ENCODE measurements around the gene PRKCD.

PRKCD gene

DNA sequence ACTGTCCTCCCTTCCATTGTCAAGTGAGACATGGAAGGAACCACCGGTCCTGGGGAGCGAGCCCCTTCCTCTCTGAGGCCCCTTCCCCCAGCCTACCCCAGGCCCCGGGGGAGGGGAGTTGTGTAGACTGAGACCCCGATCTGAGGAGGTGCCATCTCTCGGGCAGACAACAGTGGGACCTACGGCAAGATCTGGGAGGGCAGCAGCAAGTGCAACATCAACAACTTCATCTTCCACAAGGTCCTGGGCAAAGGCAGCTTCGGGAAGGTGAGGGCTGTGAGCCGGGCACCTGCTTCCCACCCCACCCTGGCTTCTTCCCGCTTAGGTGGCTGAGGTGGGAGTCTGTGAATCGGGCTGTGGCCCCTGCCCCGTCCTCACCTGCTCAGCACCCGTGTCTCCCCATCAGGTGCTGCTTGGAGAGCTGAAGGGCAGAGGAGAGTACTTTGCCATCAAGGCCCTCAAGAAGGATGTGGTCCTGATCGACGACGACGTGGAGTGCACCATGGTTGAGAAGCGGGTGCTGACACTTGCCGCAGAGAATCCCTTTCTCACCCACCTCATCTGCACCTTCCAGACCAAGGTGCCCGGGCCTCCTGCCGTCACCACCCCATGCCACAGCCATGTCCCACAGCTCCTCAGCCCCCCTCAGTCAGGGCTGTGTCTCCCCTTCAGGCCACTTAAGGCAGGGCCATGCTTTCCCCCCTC lies 24.9 kb downstream of the PRKCD start:
- DNase-seq (ENCODE audit: extremely low spot score, insufficient read length, low read depth) (no peak), FAIRE-seq (no peak)

DNA sequence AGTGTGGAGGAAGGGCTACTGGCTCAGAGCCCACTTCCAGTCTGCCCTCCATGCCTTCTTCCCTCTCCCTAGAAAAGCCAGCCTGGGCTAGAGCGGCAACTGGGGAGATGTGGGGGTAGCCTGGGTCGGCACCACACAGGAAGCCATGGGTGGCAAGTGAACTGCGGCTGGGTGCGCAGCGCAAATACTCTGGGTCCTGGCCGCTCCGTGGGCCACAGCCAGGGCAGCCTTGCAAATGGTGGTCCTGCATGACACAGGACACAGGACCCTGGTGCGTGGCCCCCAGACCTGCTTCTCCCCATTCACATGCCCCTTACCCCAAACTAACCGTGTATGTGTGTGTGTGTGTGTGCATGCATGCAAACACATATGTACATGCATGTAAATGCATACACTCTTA lies 25.7 kb downstream of the PRKCD start:
- DNase-seq (ENCODE audit: extremely low spot score, insufficient read length, low read depth), result no peak
- FAIRE-seq, result no peak

DNA sequence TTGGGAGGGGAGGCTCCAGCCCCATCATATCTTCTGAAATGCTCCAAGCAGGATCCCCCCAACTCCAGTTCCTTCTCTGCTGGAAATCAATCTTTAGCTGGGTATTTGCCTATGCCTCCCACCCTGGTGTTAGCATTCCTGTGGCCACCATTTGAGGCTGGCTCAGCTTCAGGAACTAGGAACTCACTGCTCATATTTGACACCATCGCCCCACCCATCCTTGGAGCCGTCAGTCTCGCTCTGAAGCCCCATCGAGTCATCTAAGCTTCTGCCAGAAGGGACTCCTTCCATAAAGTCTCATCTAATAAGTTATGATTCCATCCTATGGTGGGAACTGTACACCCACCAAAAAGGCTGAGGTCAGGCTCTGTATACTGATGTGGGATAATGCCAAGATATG lies 26.4 kb downstream of the PRKCD start:
- DNase-seq (ENCODE audit: extremely low spot score, insufficient read length, low read depth) (no peak), FAIRE-seq (no peak)

GRCh38 chr3:53188136-53188685 lies 27.2 kb downstream of the PRKCD start:
- DNase-seq (ENCODE audit: extremely low spot score, insufficient read length, low read depth) (no peak), FAIRE-seq (no peak)

DNA sequence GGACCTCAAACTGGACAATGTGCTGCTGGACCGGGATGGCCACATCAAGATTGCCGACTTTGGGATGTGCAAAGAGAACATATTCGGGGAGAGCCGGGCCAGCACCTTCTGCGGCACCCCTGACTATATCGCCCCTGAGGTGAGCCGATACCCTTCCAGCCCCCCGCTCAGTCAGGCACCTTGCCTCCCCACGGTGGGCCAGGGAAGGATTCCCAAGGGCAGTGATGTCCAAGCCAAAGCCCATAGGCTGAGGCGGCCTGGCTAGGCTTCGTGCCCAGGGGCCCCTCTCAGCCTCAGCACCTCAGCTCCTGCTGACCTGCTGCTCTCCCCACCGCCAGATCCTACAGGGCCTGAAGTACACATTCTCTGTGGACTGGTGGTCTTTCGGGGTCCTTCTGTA lies 27.7 kb downstream of the PRKCD start:
- DNase-seq (ENCODE audit: extremely low spot score, insufficient read length, low read depth) (no peak), FAIRE-seq (no peak)

- no peak for DNase-seq (ENCODE audit: extremely low spot score, insufficient read length, low read depth)
- FAIRE-seq, result no peak
Measured at GRCh38 chr3:53189276-53189675, 28.3 kb downstream of the PRKCD start.

DNA sequence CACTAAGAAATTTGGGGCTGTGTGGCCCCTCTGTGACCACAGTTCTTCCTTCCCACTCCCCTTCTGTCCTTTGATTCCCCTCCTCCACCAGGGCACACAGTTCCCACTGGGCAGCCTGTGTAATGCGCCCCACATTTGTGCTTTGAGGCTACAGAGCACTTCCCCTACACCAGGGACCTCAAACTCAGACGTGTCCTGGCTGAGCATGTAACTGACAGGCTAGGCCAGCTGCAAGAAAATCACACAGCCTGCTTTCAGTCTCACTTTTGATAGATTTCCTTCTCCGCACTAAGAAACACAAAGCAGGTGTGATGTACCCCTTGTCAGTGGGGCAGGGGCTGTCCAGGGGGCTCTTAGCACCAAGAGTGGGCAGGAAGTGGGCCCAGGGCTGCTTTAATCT lies 29.6 kb downstream of the PRKCD start:
- FAIRE-seq, result peak; percentile 84
- DNase-seq (ENCODE audit: extremely low spot score, insufficient read length, low read depth), result no peak

GRCh38 chr3:53191836-53192480 lies 30.9 kb downstream of the PRKCD start:
- peak; percentile 66 for FAIRE-seq
- DNase-seq (ENCODE audit: extremely low spot score, insufficient read length, low read depth), result no peak

DNA sequence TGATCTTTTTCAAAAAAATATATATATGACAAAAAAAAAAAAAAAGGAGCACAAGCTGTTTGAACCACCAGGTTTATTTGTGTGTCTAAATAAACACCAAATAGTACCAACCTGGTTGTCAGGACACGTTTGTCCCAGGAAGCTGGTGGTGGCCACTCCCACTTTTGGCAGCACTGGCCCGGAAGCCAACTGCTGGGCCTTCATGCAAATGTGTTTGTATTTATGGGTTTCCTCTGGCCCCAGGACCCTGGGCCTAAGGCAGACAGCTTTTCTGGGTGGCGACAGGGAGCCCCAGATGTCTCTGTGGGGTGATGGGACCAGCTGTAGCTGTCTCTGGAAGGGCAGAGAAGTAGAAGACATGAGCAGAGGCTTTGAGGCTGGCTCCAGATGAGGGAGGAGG lies 31.6 kb downstream of the PRKCD start:
- DNase-seq (ENCODE audit: extremely low spot score, insufficient read length, low read depth) (no peak), FAIRE-seq (peak; percentile 92)

GRCh38 chr3:53193466-53194209 lies 32.6 kb downstream of the PRKCD start:
- FAIRE-seq (no peak), DNase-seq (ENCODE audit: extremely low spot score, insufficient read length, low read depth) (no peak)

- DNase-seq (ENCODE audit: extremely low spot score, insufficient read length, low read depth), result no peak
- FAIRE-seq, result no peak
Measured at GRCh38 chr3:53194210-53195065, 33.4 kb downstream of the PRKCD start.

GRCh38 chr3:53195066-53195450 lies 34.0 kb downstream of the PRKCD start:
- no peak for FAIRE-seq
- DNase-seq (ENCODE audit: extremely low spot score, insufficient read length, low read depth), result no peak

GRCh38 chr3:53195602-53196574 lies 34.9 kb downstream of the PRKCD start:
- DNase-seq (ENCODE audit: extremely low spot score, insufficient read length, low read depth), result no peak
- FAIRE-seq, result peak; percentile 64

- FAIRE-seq (peak; percentile 90), DNase-seq (ENCODE audit: extremely low spot score, insufficient read length, low read depth) (no peak)
Measured at GRCh38 chr3:53196575-53197407, 35.8 kb downstream of the PRKCD start.

- DNase-seq (ENCODE audit: extremely low spot score, insufficient read length, low read depth), result no peak
- no peak for FAIRE-seq
Measured at GRCh38 chr3:53198256-53198977, 37.4 kb downstream of the PRKCD start.

GRCh38 chr3:53198996-53199395 lies 38.0 kb downstream of the PRKCD start:
- FAIRE-seq (no peak), DNase-seq (ENCODE audit: extremely low spot score, insufficient read length, low read depth) (no peak)

GRCh38 chr3:53199834-53200233 lies 38.8 kb downstream of the PRKCD start:
- FAIRE-seq (no peak), DNase-seq (ENCODE audit: extremely low spot score, insufficient read length, low read depth) (no peak)
